GM19395 (cell line): ENCODE measurements around the gene ZCWPW2.

Source experiments
- ATAC-seq: cut with Tn5 transposase; IDR thresholded peaks from one replicate; pipeline ENCODE4 v1.9.1; 2021; ENCODE audit warnings: mild to moderate bottlenecking, moderate library complexity; ENCODE audit not compliant: unreplicated experiment

Gene ZCWPW2

GRCh38 chr3:28348629-28349468 lies at the start of gene ZCWPW2, which contains the start of gene AZI2:
Gene ZCWPW2 (plus strand): TSS chr3:28348721. CDS start chr3:28413069, 64,348 bp downstream.
Gene AZI2 (minus strand): TSS chr3:28348824. CDS start chr3:28340617, 8,207 bp downstream.
- peak; percentile 92 for ATAC-seq

- ATAC-seq = no peak
Measured at GRCh38 chr3:28299705-28300104, 48.8 kb upstream of the ZCWPW2 start.

- ATAC-seq = no peak
Measured at GRCh38 chr3:28300345-28300962, 48.1 kb upstream of the ZCWPW2 start.

- ATAC-seq = no peak
Measured at GRCh38 chr3:28301688-28302087, 46.8 kb upstream of the ZCWPW2 start.

GRCh38 chr3:28308196-28308595 lies 40.3 kb upstream of the ZCWPW2 start:
- no peak for ATAC-seq

GRCh38 chr3:28315711-28316110 lies 32.8 kb upstream of the ZCWPW2 start:
- ATAC-seq = no peak

GRCh38 chr3:28316226-28316625 lies 32.3 kb upstream of the ZCWPW2 start:
- no peak for ATAC-seq

GRCh38 chr3:28317438-28318022 lies 31.0 kb upstream of the ZCWPW2 start:
- peak; percentile 91 for ATAC-seq

GRCh38 chr3:28320981-28321380 lies 27.5 kb upstream of the ZCWPW2 start:
- ATAC-seq = no peak

- no peak for ATAC-seq
Measured at GRCh38 chr3:28322464-28322863, 26.1 kb upstream of the ZCWPW2 start.

GRCh38 chr3:28326458-28326926 lies 22.0 kb upstream of the ZCWPW2 start:
- peak; percentile 87 for ATAC-seq

GRCh38 chr3:28328188-28329151 lies 20.1 kb upstream of the ZCWPW2 start:
- ATAC-seq = no peak

GRCh38 chr3:28334552-28334951 lies 14.0 kb upstream of the ZCWPW2 start:
- no peak for ATAC-seq

GRCh38 chr3:28335246-28335645 lies 13.3 kb upstream of the ZCWPW2 start:
- no peak for ATAC-seq

- ATAC-seq = no peak
Measured at GRCh38 chr3:28337230-28337629, 11.3 kb upstream of the ZCWPW2 start.

- no peak for ATAC-seq
Measured at GRCh38 chr3:28343144-28343543, 5.4 kb upstream of the ZCWPW2 start.

GRCh38 chr3:28345690-28346089 lies 2.8 kb upstream of the ZCWPW2 start:
- ATAC-seq = no peak

- no peak for ATAC-seq
Measured at GRCh38 chr3:28347374-28348264, 902 bp upstream of the ZCWPW2 start.

- no peak for ATAC-seq
Measured at GRCh38 chr3:28348265-28348628, 274 bp upstream of the ZCWPW2 start.
